Measurements from ENCODE around the gene KANK4. TPM values are rescaled to one million over a fixed set of nuclear protein-coding genes. Genes with fewer than 3 reads are reported as not detected.

The KANK4 gene
- total and polyA plus RNA-seq, 9 donors: 6.6 to 17.1 (median 12.7) TPM

- no peak overlapping the region for H3K4me3 ChIP-seq (ENCODE audit: low read length)
- H3K27me3 ChIP-seq (ENCODE audit: control insufficient read depth, insufficient read depth, low read length): no peaks in the 10 kb centered on the region
- peaks cover 33% of the 10 kb centered on the region for H3K4me1 ChIP-seq (ENCODE audit: control insufficient read depth, insufficient read depth, low read length)
- DNase-seq: peak; percentile 89
- peaks cover 2% of the 10 kb centered on the region for H3K9me3 ChIP-seq (replicated peaks; ENCODE audit: control insufficient read depth, low read depth, low read length)
- H3K36me3 ChIP-seq (ENCODE audit: control insufficient read depth, insufficient read depth, low read length): peaks cover 8% of the 10 kb centered on the region
- H3K27ac ChIP-seq (ENCODE audit: low read length): peak overlapping the region; percentile 70
- 34% methylated on average over 4 of the region's 14 CpGs for WGBS (ENCODE audit: insufficient coverage)
Observed at GRCh38 chr1:62274496-62275485, 44.4 kb downstream of the KANK4 start.

GRCh38 chr1:62273953-62274352, 45.3 kb downstream of the KANK4 start:
- no peak overlapping the region for H3K4me3 ChIP-seq (ENCODE audit: low read length)

GRCh38 chr1:62271948-62272728, 47.1 kb downstream of the KANK4 start:
- peak; percentile 25 for DNase-seq
- Histone ChIP-seq H3K4me3 (ENCODE audit: low read length) (no peak overlapping the region), H3K27me3 (ENCODE audit: control insufficient read depth, insufficient read depth, low read length) (no peaks in the 10 kb centered on the region), H3K4me1 (ENCODE audit: control insufficient read depth, insufficient read depth, low read length) (peaks cover 24% of the 10 kb centered on the region), H3K9me3 (replicated peaks; ENCODE audit: control insufficient read depth, low read depth, low read length) (no peaks in the 10 kb centered on the region), H3K36me3 (ENCODE audit: control insufficient read depth, insufficient read depth, low read length) (peaks cover 10% of the 10 kb centered on the region), H3K27ac (ENCODE audit: low read length) (no peak overlapping the region)
- WGBS (ENCODE audit: insufficient coverage): 48% methylated on average over 7 of the region's 13 CpGs

More at GRCh38 chr1:62273953-62274352, 45.3 kb downstream of the KANK4 start:
- 97% methylated on average over 3 of the region's 7 CpGs for WGBS (ENCODE audit: insufficient coverage)
- H3K27ac ChIP-seq (ENCODE audit: low read length): peak overlapping the region; percentile 70
- peaks cover 10% of the 10 kb centered on the region for H3K36me3 ChIP-seq (ENCODE audit: control insufficient read depth, insufficient read depth, low read length)
- H3K27me3 ChIP-seq (ENCODE audit: control insufficient read depth, insufficient read depth, low read length): no peaks in the 10 kb centered on the region
- DNase-seq: no peak
- H3K4me1 ChIP-seq (ENCODE audit: control insufficient read depth, insufficient read depth, low read length): peaks cover 27% of the 10 kb centered on the region
- peaks cover 2% of the 10 kb centered on the region for H3K9me3 ChIP-seq (replicated peaks; ENCODE audit: control insufficient read depth, low read depth, low read length)

- H3K27ac ChIP-seq (ENCODE audit: low read length): no peak overlapping the region
- DNase-seq: peak; percentile 18
- WGBS (ENCODE audit: insufficient coverage): 86% methylated on average over 1 of the region's 7 CpGs
- H3K9me3 ChIP-seq (replicated peaks; ENCODE audit: control insufficient read depth, low read depth, low read length): no peaks in the 10 kb centered on the region
- no peaks in the 10 kb centered on the region for H3K27me3 ChIP-seq (ENCODE audit: control insufficient read depth, insufficient read depth, low read length)
- H3K36me3 ChIP-seq (ENCODE audit: control insufficient read depth, insufficient read depth, low read length): peaks cover 10% of the 10 kb centered on the region
- H3K4me1 ChIP-seq (ENCODE audit: control insufficient read depth, insufficient read depth, low read length): peaks cover 24% of the 10 kb centered on the region
- H3K4me3 ChIP-seq (ENCODE audit: low read length): no peak overlapping the region
Observed at GRCh38 chr1:62271134-62271533, 48.1 kb downstream of the KANK4 start.

- Histone ChIP-seq H3K36me3 (ENCODE audit: control insufficient read depth, insufficient read depth, low read length) (peaks cover 10% of the 10 kb centered on the region), H3K9me3 (replicated peaks; ENCODE audit: control insufficient read depth, low read depth, low read length) (no peaks in the 10 kb centered on the region), H3K27ac (ENCODE audit: low read length) (no peak overlapping the region), H3K27me3 (ENCODE audit: control insufficient read depth, insufficient read depth, low read length) (no peaks in the 10 kb centered on the region), H3K4me1 (ENCODE audit: control insufficient read depth, insufficient read depth, low read length) (peaks cover 24% of the 10 kb centered on the region), H3K4me3 (ENCODE audit: low read length) (no peak overlapping the region)
- no peak for DNase-seq
- WGBS (ENCODE audit: insufficient coverage): 43% methylated on average over 4 of the region's 9 CpGs
Observed at GRCh38 chr1:62269851-62270495, 49.3 kb downstream of the KANK4 start.

GRCh38 chr1:62269439-62269838, 49.8 kb downstream of the KANK4 start:
- Histone ChIP-seq H3K36me3 (ENCODE audit: control insufficient read depth, insufficient read depth, low read length) (peaks cover 10% of the 10 kb centered on the region), H3K27ac (ENCODE audit: low read length) (no peak overlapping the region), H3K27me3 (ENCODE audit: control insufficient read depth, insufficient read depth, low read length) (no peaks in the 10 kb centered on the region), H3K4me3 (ENCODE audit: low read length) (no peak overlapping the region), H3K4me1 (ENCODE audit: control insufficient read depth, insufficient read depth, low read length) (peaks cover 18% of the 10 kb centered on the region), H3K9me3 (replicated peaks; ENCODE audit: control insufficient read depth, low read depth, low read length) (no peaks in the 10 kb centered on the region)
- WGBS (ENCODE audit: insufficient coverage): no CpG with 5 or more reads among the region's 1 CpG
- no peak for DNase-seq

GRCh38 chr1:62268315-62268714, 50.9 kb downstream of the KANK4 start:
- Histone ChIP-seq H3K36me3 (ENCODE audit: control insufficient read depth, insufficient read depth, low read length) (peaks cover 2% of the 10 kb centered on the region), H3K4me1 (ENCODE audit: control insufficient read depth, insufficient read depth, low read length) (peaks cover 10% of the 10 kb centered on the region), H3K27me3 (ENCODE audit: control insufficient read depth, insufficient read depth, low read length) (no peaks in the 10 kb centered on the region), H3K4me3 (ENCODE audit: low read length) (no peak overlapping the region), H3K27ac (ENCODE audit: low read length) (no peak overlapping the region), H3K9me3 (replicated peaks; ENCODE audit: control insufficient read depth, low read depth, low read length) (no peaks in the 10 kb centered on the region)
- 90% methylated on average over 4 of the region's 8 CpGs for WGBS (ENCODE audit: insufficient coverage)
- DNase-seq: no peak

- H3K36me3 ChIP-seq (ENCODE audit: control insufficient read depth, insufficient read depth, low read length): peaks cover 2% of the 10 kb centered on the region
- H3K4me1 ChIP-seq (ENCODE audit: control insufficient read depth, insufficient read depth, low read length): peaks cover 5% of the 10 kb centered on the region
- DNase-seq: no peak
- 80% methylated on average over 6 of the region's 9 CpGs for WGBS (ENCODE audit: insufficient coverage)
- H3K27me3 ChIP-seq (ENCODE audit: control insufficient read depth, insufficient read depth, low read length): no peaks in the 10 kb centered on the region
- H3K4me3 ChIP-seq (ENCODE audit: low read length): no peak overlapping the region
- H3K9me3 ChIP-seq (replicated peaks; ENCODE audit: control insufficient read depth, low read depth, low read length): no peaks in the 10 kb centered on the region
- H3K27ac ChIP-seq (ENCODE audit: low read length): no peak overlapping the region
Observed at GRCh38 chr1:62265956-62266935, 53.0 kb downstream of the KANK4 start.

- Histone ChIP-seq H3K27me3 (ENCODE audit: control insufficient read depth, insufficient read depth, low read length) (no peaks in the 10 kb centered on the region), H3K4me3 (ENCODE audit: low read length) (no peak overlapping the region), H3K9me3 (replicated peaks; ENCODE audit: control insufficient read depth, low read depth, low read length) (no peaks in the 10 kb centered on the region), H3K4me1 (ENCODE audit: control insufficient read depth, insufficient read depth, low read length) (peaks cover 5% of the 10 kb centered on the region), H3K36me3 (ENCODE audit: control insufficient read depth, insufficient read depth, low read length) (no peaks in the 10 kb centered on the region), H3K27ac (ENCODE audit: low read length) (no peak overlapping the region)
- DNase-seq: no peak
- 46% methylated on average over 8 of the region's 13 CpGs for WGBS (ENCODE audit: insufficient coverage)
Observed at GRCh38 chr1:62263814-62264353, 55.4 kb downstream of the KANK4 start.

All from muscle of leg (tissue), 11 donors.